Liver (tissue), 9 donors: Measurements from ENCODE around the gene ADCYAP1R1. TPM values are rescaled to one million over a fixed set of nuclear protein-coding genes. Genes with fewer than 3 reads are reported as not detected.
"Not testable (repeated sequence)": the region's sequence is repeated elsewhere in the genome, so short reads cannot be mapped to it uniquely, and the experiment has no call there.

Source experiments
- DNase-seq: peaks from one replicate; pipeline ENCODE4 v3.0.0-alpha.2; 2017; ENCODE audit warnings: low spot score
- H3K27ac ChIP-seq, 2 donors: one replicate each; pipeline ENCODE4 v1.7.0; 2013; ENCODE audit warnings: inconsistent platforms in 2 of 2, low read length in 2 of 2, control low read depth in 1 of 2, low read depth in 1 of 2, mild to moderate bottlenecking in 1 of 2
- H3K27me3 ChIP-seq, 4 donors: one replicate each; pipeline versions ENCODE4 v1.6.1 to v1.7.0; 2013; ENCODE audit warnings: low read length in 3 of 4, inconsistent platforms in 1 of 4, mild to moderate bottlenecking in 1 of 4, moderate library complexity in 1 of 4; ENCODE audit not compliant: control insufficient read depth in 4 of 4, insufficient read depth in 4 of 4
- H3K36me3 ChIP-seq, 4 donors: one replicate each; pipeline versions ENCODE4 v1.6.1 to v1.7.0; 2013; ENCODE audit warnings: low read length in 3 of 4, mild to moderate bottlenecking in 3 of 4, low read depth in 1 of 4, moderate library complexity in 1 of 4; ENCODE audit not compliant: control insufficient read depth in 4 of 4, insufficient read depth in 3 of 4
- H3K4me1 ChIP-seq, 4 donors: one replicate each; pipeline versions ENCODE4 v1.6.1 to v1.7.0; 2013; ENCODE audit warnings: low read length in 3 of 4, mild to moderate bottlenecking in 3 of 4, moderate library complexity in 1 of 4; ENCODE audit not compliant: control insufficient read depth in 4 of 4, insufficient read depth in 4 of 4
- H3K4me3 ChIP-seq, 3 donors: one replicate each; pipeline versions ENCODE4 v1.6.1 to v1.7.0; 2013; ENCODE audit warnings: low read length in 3 of 3, control low read depth in 1 of 3, low read depth in 1 of 3, mild to moderate bottlenecking in 1 of 3
- H3K9ac ChIP-seq, 2 donors: one replicate each; pipeline ENCODE4 v1.7.0; 2013; ENCODE audit warnings: low read length in 2 of 2, mild to moderate bottlenecking in 2 of 2, moderate library complexity in 2 of 2, control low read depth in 1 of 2, low read depth in 1 of 2
- H3K9me3 ChIP-seq, 4 donors: one replicate each; pipeline versions ENCODE4 v1.6.1 to v1.7.0; 2013; ENCODE audit warnings: low read length in 3 of 4; ENCODE audit not compliant: control insufficient read depth in 4 of 4
- ATF3 ChIP-seq: IDR thresholded peaks from 2 replicates; pipeline ENCODE4 v1.6.1; 2016; ENCODE audit warnings: antibody characterized with exemption
- CTCF ChIP-seq: fragments of 150-350 bp; IDR thresholded peaks from 2 replicates; pipeline ENCODE4 v1.5.1; 2017; ENCODE audit warnings: improper control_type of control experiment, low read depth, low read length; ENCODE audit not compliant: missing input control
- EGR1 ChIP-seq, 2 donors: IDR thresholded peaks; 2 replicates each; pipeline ENCODE4 v1.6.1; 2016 to 2018; ENCODE audit warnings: antibody characterized with exemption in 2 of 2, low read depth in 2 of 2
- FOXA2 ChIP-seq: IDR thresholded peaks from 2 replicates; pipeline ENCODE4 v1.6.1; 2016; ENCODE audit warnings: antibody characterized with exemption
- GABPA ChIP-seq, 2 donors: IDR thresholded peaks in 1 of 2; conservative IDR thresholded peaks in 1 of 2; 2 replicates each; pipeline ENCODE4 v1.6.1; 2016; ENCODE audit warnings: antibody characterized with exemption in 2 of 2, mild to moderate bottlenecking in 1 of 2, moderate library complexity in 1 of 2
- HNF4A ChIP-seq, 2 donors: conservative IDR thresholded peaks; 2 replicates each; pipeline ENCODE4 v1.6.1; 2016; ENCODE audit warnings: antibody characterized with exemption in 2 of 2, mild to moderate bottlenecking in 2 of 2
- JUND ChIP-seq, 2 donors: IDR thresholded peaks; 2 replicates each; pipeline ENCODE4 v1.6.1; 2016; ENCODE audit warnings: antibody characterized with exemption in 2 of 2
- MAX ChIP-seq: IDR thresholded peaks from 2 replicates; pipeline ENCODE4 v1.6.1; 2016; ENCODE audit warnings: antibody characterized with exemption
- RAD21 ChIP-seq, 2 donors: IDR thresholded peaks; 2 replicates each; pipeline ENCODE4 v1.6.1; 2016; ENCODE audit warnings: antibody characterized with exemption in 2 of 2, mild to moderate bottlenecking in 2 of 2
- REST ChIP-seq: IDR thresholded peaks from 2 replicates; pipeline ENCODE4 v1.6.1; 2016; ENCODE audit warnings: antibody characterized with exemption, mild to moderate bottlenecking
- RXRA ChIP-seq, 2 donors: IDR thresholded peaks; 2 replicates each; pipeline ENCODE4 v1.6.1; 2017 to 2018; ENCODE audit warnings: antibody characterized with exemption in 2 of 2, mild to moderate bottlenecking in 1 of 2
- SP1 ChIP-seq: IDR thresholded peaks from 2 replicates; pipeline ENCODE4 v1.6.1; 2018; ENCODE audit warnings: antibody characterized with exemption, mild to moderate bottlenecking
- TAF1 ChIP-seq: conservative IDR thresholded peaks from 2 replicates; pipeline ENCODE4 v1.6.1; 2016; ENCODE audit warnings: antibody characterized with exemption, mild to moderate bottlenecking
- YY1 ChIP-seq: IDR thresholded peaks from 2 replicates; pipeline ENCODE4 v1.6.1; 2016; ENCODE audit warnings: antibody characterized with exemption, mild to moderate bottlenecking
- WGBS: extraction: QIAGEN DNeasy Blood & Tissue Kit; methylation state at CpG from one replicate; pipeline ENCODE4 v1.1.7; 2013; 5-methylcytosine and 5-hydroxymethylcytosine counted together
- polyA plus RNA-seq, 2 donors: library from polyadenylated mRNA; stranded (reverse) in 1 of 2; unstranded in 1 of 2; fragments of 200-250 nt in 1 of 2; fragments of >200 nt in 1 of 2; fragmentation: Nextera tagmentation in 1 of 2; extraction: Ambion mirVana in 1 of 2; gene quantifications; one replicate each; pipeline versions ENCODE4 v1.2.1 to v1.2.3, GENCODE V29; 2013 to 2015
- total RNA-seq, 2 donors: library from RNA; depleted of rRNA; stranded (reverse); fragments of >200 nt; gene quantifications; one replicate each; pipeline ENCODE4 v1.2.3, GENCODE V29; 2014
- donor health status: healthy.
- donor health status: healthy.
- donor health status: healthy.
- donor health status: healthy.
- donor health status: healthy.

ADCYAP1R1 gene
- total and polyA plus RNA-seq, 4 donors, result 0.05 to 0.67 (median 0.12) TPM; not detected in 1

- Histone ChIP-seq H3K9ac (no peak overlapping the region), H3K27me3 (peaks cover 0 to 4% (median 0%) of the 10 kb centered on the region in 4 donors), H3K27ac (no peak overlapping the region), H3K4me1 (no peaks in the 10 kb centered on the region), H3K9me3 (peaks cover 0 to 10% (median 7%) of the 10 kb centered on the region in 4 donors), H3K4me3 (no peak overlapping the region), H3K36me3 (no peaks in the 10 kb centered on the region)
- TF ChIP-seq RXRA (IDR thresholded peaks at IDR 0.05), result no peak
- no peak for TF ChIP-seq TAF1
- no peak for TF ChIP-seq JUND (IDR thresholded peaks at IDR 0.05)
- TF ChIP-seq GABPA (IDR thresholded peaks at IDR 0.05 in 1 of 2, conservative IDR thresholded peaks at IDR 0.05 in 1 of 2), result no peak
- TF ChIP-seq CTCF, result no peak
- TF ChIP-seq EGR1 (IDR thresholded peaks at IDR 0.05; ENCODE audit: low read depth in 2 of 2), result no peak
- TF ChIP-seq RAD21 (IDR thresholded peaks at IDR 0.05), result no peak
- TF ChIP-seq HNF4A (conservative IDR thresholded peaks at IDR 0.05), result no peak
- no peak for TF ChIP-seq SP1
- TF ChIP-seq REST, result no peak
- TF ChIP-seq YY1, result no peak
- no peak for TF ChIP-seq MAX
- no peak for TF ChIP-seq ATF3
- DNase-seq, result no peak
- 82% methylated on average over 4 of the region's 4 CpGs for WGBS
Measured at GRCh38 chr7:31146538-31146937, 94.4 kb downstream of the ADCYAP1R1 start.

- H3K4me3 ChIP-seq, result no peak overlapping the region
- no peak for DNase-seq
- H3K27ac ChIP-seq, result no peak overlapping the region
- no peak overlapping the region for H3K9ac ChIP-seq
- H3K4me1 ChIP-seq, result no peaks in the 10 kb centered on the region
- 66% methylated on average over 2 of the region's 2 CpGs for WGBS
- no peaks in the 10 kb centered on the region for H3K36me3 ChIP-seq
- no peak for TF ChIP-seq GABPA (IDR thresholded peaks at IDR 0.05 in 1 of 2, conservative IDR thresholded peaks at IDR 0.05 in 1 of 2)
- no peak for TF ChIP-seq FOXA2
- no peak for TF ChIP-seq EGR1 (IDR thresholded peaks at IDR 0.05; ENCODE audit: low read depth in 2 of 2)
- TF ChIP-seq MAX, result no peak
- no peak for TF ChIP-seq REST
- TF ChIP-seq HNF4A (conservative IDR thresholded peaks at IDR 0.05), result no peak
- TF ChIP-seq RAD21 (IDR thresholded peaks at IDR 0.05), result no peak
- no peak for TF ChIP-seq RXRA (IDR thresholded peaks at IDR 0.05)
- no peak for TF ChIP-seq CTCF
- H3K27me3 ChIP-seq, result no peaks in the 10 kb centered on the region
- peaks cover 0 to under 1% (median 0%) of the 10 kb centered on the region in 4 donors for H3K9me3 ChIP-seq
Measured at GRCh38 chr7:31151849-31152248, 99.7 kb downstream of the ADCYAP1R1 start.

GRCh38 chr7:31153318-31153717 lies 101.2 kb downstream of the ADCYAP1R1 start:
- H3K9me3 ChIP-seq, H3K4me3 ChIP-seq, DNase-seq, H3K9ac ChIP-seq, H3K36me3 ChIP-seq, H3K27me3 ChIP-seq, H3K4me1 ChIP-seq, H3K27ac ChIP-seq: not testable (repeated sequence)
- 89% methylated on average over 20 of the region's 20 CpGs for WGBS
